Astrocyte (in vitro differentiated cells and primary cell): Measurements from ENCODE around the gene LUZP2. TPM values are rescaled to one million over a fixed set of nuclear protein-coding genes. Genes with fewer than 3 reads are reported as not detected.
A peak's percentile ranks its signal among the peaks of the same experiment; 100 is the strongest.

Experiments
- DNase-seq: peaks from one replicate; pipeline ENCODE4 v3.0.0-alpha.2; 2010; ENCODE audit warnings: low read depth
- FAIRE-seq: peaks from 2 replicates; lab custom pipeline; 2011; peaks lifted over from hg19 to GRCh38; lab: Jason Lieb, UNC
- H2AFZ ChIP-seq: 2 replicates; pipeline ENCODE4 v1.6.0; 2012; ENCODE audit warnings: low read depth, low read length, inconsistent platforms
- H3K27ac ChIP-seq: 2 replicates; pipeline ENCODE4 v1.5.1; 2011; ENCODE audit warnings: low read depth, low read length, inconsistent platforms
- H3K27me3 ChIP-seq: 2 replicates; pipeline ENCODE4 v1.6.0; 2011; ENCODE audit warnings: low read length, inconsistent platforms; ENCODE audit not compliant: insufficient read depth
- H3K36me3 ChIP-seq: 2 replicates; pipeline ENCODE4 v1.5.1; 2011; ENCODE audit warnings: low read length, inconsistent platforms; ENCODE audit not compliant: insufficient read depth
- H3K4me1 ChIP-seq: 2 replicates; pipeline ENCODE4 v1.5.1; 2011; ENCODE audit warnings: low read length, inconsistent platforms; ENCODE audit not compliant: insufficient read depth
- H3K4me2 ChIP-seq: 2 replicates; pipeline ENCODE4 v1.6.0; 2012; ENCODE audit warnings: low read length, inconsistent platforms
- H3K4me3 ChIP-seq: 2 replicates; pipeline ENCODE4 v1.5.1; 2011; ENCODE audit warnings: low read depth, mild to moderate bottlenecking, low read length, inconsistent platforms; ENCODE audit not compliant: insufficient read depth
- H3K79me2 ChIP-seq: 2 replicates; pipeline ENCODE4 v1.6.0; 2012; ENCODE audit warnings: mild to moderate bottlenecking, low read length, inconsistent platforms; ENCODE audit not compliant: insufficient read depth
- H3K9ac ChIP-seq: 2 replicates; pipeline ENCODE4 v1.6.0; 2012; ENCODE audit warnings: mild to moderate bottlenecking, low read length, inconsistent platforms
- H3K9me3 ChIP-seq: 2 replicates; pipeline ENCODE4 v1.5.1; 2012; ENCODE audit warnings: low read depth, mild to moderate bottlenecking, low read length, inconsistent platforms; ENCODE audit not compliant: insufficient read depth
- H4K20me1 ChIP-seq: 2 replicates; pipeline ENCODE4 v1.6.0; 2012; ENCODE audit warnings: low read length, inconsistent platforms; ENCODE audit not compliant: insufficient read depth
- H3K27ac Mint-ChIP-seq: one replicate; pipeline ENCODE4 v1.8.0; 2021; ENCODE audit warnings: mild to moderate bottlenecking, mixed read lengths; ENCODE audit not compliant: unreplicated experiment
- H3K27me3 Mint-ChIP-seq: one replicate; pipeline ENCODE4 v1.8.0; 2021; ENCODE audit warnings: low read depth, mixed read lengths; ENCODE audit not compliant: unreplicated experiment
- H3K36me3 Mint-ChIP-seq: one replicate; pipeline ENCODE4 v1.8.0; 2021; ENCODE audit warnings: low read depth, mixed read lengths; ENCODE audit not compliant: unreplicated experiment
- H3K4me1 Mint-ChIP-seq: one replicate; pipeline ENCODE4 v1.8.0; 2021; ENCODE audit warnings: low read depth, mixed read lengths; ENCODE audit not compliant: unreplicated experiment
- H3K4me3 Mint-ChIP-seq: one replicate; pipeline ENCODE4 v1.8.0; 2021; ENCODE audit warnings: mild to moderate bottlenecking, moderate library complexity, mixed read lengths; ENCODE audit not compliant: unreplicated experiment
- H3K9me3 Mint-ChIP-seq: one replicate; pipeline ENCODE4 v1.8.0; 2021; ENCODE audit warnings: mild to moderate bottlenecking, mixed read lengths; ENCODE audit not compliant: unreplicated experiment
- CTCF ChIP-seq: IDR thresholded peaks from 2 replicates; pipeline ENCODE4 v1.5.1; 2011; ENCODE audit warnings: low read depth, mild to moderate bottlenecking, inconsistent platforms, low read length, moderate library complexity; ENCODE audit not compliant: insufficient read depth
- EZH2 ChIP-seq: IDR thresholded peaks from 2 replicates; pipeline ENCODE4 v1.6.1; 2012; ENCODE audit warnings: mild to moderate bottlenecking, low read length, inconsistent platforms; ENCODE audit not compliant: insufficient read depth
- total RNA-seq: library from RNA; stranded (reverse); gene quantifications from 2 replicates; pipeline ENCODE4 v1.2.1, GENCODE V29; 2021

The LUZP2 gene
- total RNA-seq, 1 donor from 2014 or later: 2.3 TPM

- H3K79me2 ChIP-seq: no peaks in the 10 kb centered on the region
- H4K20me1 ChIP-seq: no peaks in the 10 kb centered on the region
- Mint-ChIP-seq H3K27me3 (no peaks in the 10 kb centered on the region), H3K4me1 (no peaks in the 10 kb centered on the region), H3K27ac (no peak overlapping the region), H3K9me3 (no peaks in the 10 kb centered on the region), H3K4me3 (no peak overlapping the region), H3K36me3 (no peaks in the 10 kb centered on the region)
- no peak overlapping the region for H3K9ac ChIP-seq
- no peak overlapping the region for H2AFZ ChIP-seq
- FAIRE-seq: no peak
- no peak overlapping the region for H3K27ac ChIP-seq
- H3K27me3 ChIP-seq: no peaks in the 10 kb centered on the region
- no peak for DNase-seq
- H3K4me1 ChIP-seq: no peaks in the 10 kb centered on the region
- H3K9me3 ChIP-seq: no peaks in the 10 kb centered on the region
- no peak overlapping the region for H3K4me2 ChIP-seq
- TF ChIP-seq CTCF: no peak
- no peak for TF ChIP-seq EZH2
- H3K36me3 ChIP-seq: no peaks in the 10 kb centered on the region
- H3K4me3 ChIP-seq: no peak overlapping the region
These were observed 70.5 kb downstream of the LUZP2 start for GRCh38 chr11:24567380-24567779.

DNA sequence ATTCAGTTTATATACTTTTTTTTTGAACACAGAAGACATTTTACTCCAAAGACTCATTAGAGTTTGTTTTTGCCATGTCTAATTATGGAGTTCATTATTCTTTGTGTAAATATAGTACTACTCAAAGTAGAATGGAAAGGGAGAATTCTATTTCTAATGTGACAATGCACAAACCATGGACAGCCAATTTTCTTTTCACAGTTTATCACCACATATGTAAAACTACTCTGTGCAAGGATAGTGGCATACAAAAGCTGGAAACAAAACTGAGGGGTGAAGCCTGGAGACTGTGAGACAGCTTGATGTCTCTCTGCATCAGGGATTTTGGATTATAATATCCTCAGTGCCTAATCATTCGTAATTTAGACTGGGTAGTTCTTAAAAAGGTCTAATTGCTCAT lies 75.5 kb downstream of the LUZP2 start:
- Histone ChIP-seq H3K27ac (no peak overlapping the region), H3K4me1 (peaks cover 3% of the 10 kb centered on the region), H3K4me2 (no peak overlapping the region), H2AFZ (no peak overlapping the region), H3K79me2 (no peaks in the 10 kb centered on the region), H3K4me3 (no peak overlapping the region), H3K9me3 (no peaks in the 10 kb centered on the region), H4K20me1 (no peaks in the 10 kb centered on the region), H3K36me3 (no peaks in the 10 kb centered on the region), H3K27me3 (no peaks in the 10 kb centered on the region), H3K9ac (no peak overlapping the region)
- H3K27ac Mint-ChIP-seq: no peak overlapping the region
- H3K4me1 Mint-ChIP-seq: peaks cover 11% of the 10 kb centered on the region
- no peaks in the 10 kb centered on the region for H3K27me3 Mint-ChIP-seq
- no peak for TF ChIP-seq CTCF
- H3K36me3 Mint-ChIP-seq: no peaks in the 10 kb centered on the region
- H3K9me3 Mint-ChIP-seq: no peaks in the 10 kb centered on the region
- FAIRE-seq: no peak
- no peak for DNase-seq
- no peak overlapping the region for H3K4me3 Mint-ChIP-seq

DNA sequence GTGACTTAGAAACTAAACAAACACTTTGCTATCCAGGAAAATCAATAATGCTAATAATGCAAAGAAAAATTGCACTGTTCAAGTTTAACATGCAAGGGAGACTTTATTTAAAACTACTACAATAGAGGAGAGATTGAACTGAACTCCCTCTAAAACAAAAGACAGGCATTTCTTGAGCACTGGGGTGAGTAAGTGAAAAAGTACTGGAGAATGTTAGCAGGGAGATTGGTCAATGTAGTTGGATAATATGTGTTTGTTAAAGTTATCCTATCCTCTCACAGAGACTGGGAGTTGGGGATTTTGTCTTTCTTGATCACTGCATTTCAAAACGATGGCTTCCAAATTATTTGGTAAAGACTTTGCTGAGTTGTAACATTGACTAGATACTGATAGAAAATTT lies 77.6 kb downstream of the LUZP2 start:
- Mint-ChIP-seq H3K4me1 (peaks cover 11% of the 10 kb centered on the region), H3K36me3 (no peaks in the 10 kb centered on the region), H3K27me3 (no peaks in the 10 kb centered on the region), H3K9me3 (no peaks in the 10 kb centered on the region), H3K27ac (peak overlapping the region; percentile 90), H3K4me3 (no peak overlapping the region)
- Histone ChIP-seq H3K9ac (peak overlapping the region; percentile 10), H3K9me3 (no peaks in the 10 kb centered on the region), H4K20me1 (no peaks in the 10 kb centered on the region), H2AFZ (no peak overlapping the region), H3K27me3 (no peaks in the 10 kb centered on the region), H3K79me2 (no peaks in the 10 kb centered on the region), H3K36me3 (no peaks in the 10 kb centered on the region), H3K4me2 (no peak overlapping the region), H3K4me3 (no peak overlapping the region), H3K4me1 (peaks cover 3% of the 10 kb centered on the region), H3K27ac (peak overlapping the region; percentile 60)
- no peak for TF ChIP-seq CTCF
- TF ChIP-seq EZH2: no peak
- DNase-seq (peak; percentile 17), FAIRE-seq (no peak)
